NCI-H748 (cell line): ENCODE results near the gene RPS19BP1.
A peak's percentile ranks its signal among the peaks of the same experiment; 100 is the strongest.
"Not testable (repeated sequence)": the region's sequence is repeated elsewhere in the genome, so short reads cannot be mapped to it uniquely, and the experiment has no call there.

Experiments used
- DNase-seq: peaks from one replicate; lab custom pipeline; 2025; ENCODE audit not compliant: unreplicated experiment; lab: John Stamatoyannopoulos, UW

Gene RPS19BP1

GRCh38 chr22:39514373-39514973, 18.1 kb downstream of the RPS19BP1 start:
- DNase-seq: peak; percentile 12

GRCh38 chr22:39513791-39514190, 18.8 kb downstream of the RPS19BP1 start:
- DNase-seq: no peak

GRCh38 chr22:39512026-39512425, 20.5 kb downstream of the RPS19BP1 start:
- DNase-seq: no peak

- no peak for DNase-seq
Measured at GRCh38 chr22:39511226-39511625, 21.3 kb downstream of the RPS19BP1 start.

GRCh38 chr22:39510529-39511149, 21.9 kb downstream of the RPS19BP1 start:
- DNase-seq: no peak

DNA sequence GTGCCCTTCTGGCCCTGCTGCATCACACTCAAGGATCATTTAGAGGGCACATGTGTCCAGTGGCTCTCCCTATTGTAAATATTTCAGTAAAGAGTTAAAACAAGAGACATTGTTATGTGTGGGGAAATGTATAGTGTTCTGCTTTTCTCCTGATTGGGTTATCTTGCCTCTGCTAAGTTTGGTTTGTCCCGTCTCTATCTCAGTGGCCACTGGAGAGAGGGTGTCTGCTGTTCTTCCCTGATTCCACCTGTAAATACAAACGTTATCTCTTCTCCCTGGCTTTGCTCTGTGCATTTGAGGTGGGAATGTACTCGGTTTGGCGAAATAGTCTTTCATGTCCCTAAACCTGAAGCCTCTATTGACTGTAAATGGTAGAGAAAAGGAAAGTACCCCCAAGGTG, 24.2 kb downstream of the RPS19BP1 start:
- no peak for DNase-seq

GRCh38 chr22:39507021-39507420, 25.5 kb downstream of the RPS19BP1 start:
- not testable (repeated sequence) for DNase-seq

GRCh38 chr22:39504071-39504470, 28.5 kb downstream of the RPS19BP1 start:
- no peak for DNase-seq

- DNase-seq: no peak
Measured at GRCh38 chr22:39503630-39504029, 28.9 kb downstream of the RPS19BP1 start.

DNA sequence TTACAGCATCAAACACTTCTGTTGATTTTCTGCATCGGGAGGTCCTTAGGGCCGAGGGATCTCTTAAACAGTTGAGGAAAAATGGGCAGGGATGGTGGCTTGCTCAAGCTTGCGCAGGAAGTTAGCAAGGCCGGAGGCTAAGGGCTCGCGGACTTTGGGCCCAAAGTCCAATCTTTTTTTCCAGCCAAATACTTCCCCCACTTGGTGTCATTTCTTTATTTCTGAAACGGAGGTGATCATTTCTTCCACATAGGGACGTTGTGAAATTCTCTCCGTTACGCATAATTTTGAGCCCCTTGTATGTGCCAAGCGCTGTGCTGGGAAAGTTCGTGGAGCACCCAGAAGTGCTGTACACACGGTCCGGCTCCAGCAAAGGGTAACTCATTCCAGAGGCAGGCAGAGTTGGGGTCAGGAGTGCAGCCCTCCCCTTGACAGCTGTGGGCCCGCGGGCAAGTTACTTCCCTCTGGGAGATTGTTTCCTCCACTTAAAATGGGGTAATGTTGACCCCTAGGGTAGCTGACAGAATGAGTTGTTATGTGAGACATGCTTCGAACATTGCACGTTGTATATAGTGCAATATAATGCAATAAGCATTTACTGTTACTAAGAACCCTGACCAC, 29.6 kb downstream of the RPS19BP1 start:
- DNase-seq: no peak

- peak; percentile 93 for DNase-seq
Measured at GRCh38 chr22:39502109-39502788, 30.3 kb downstream of the RPS19BP1 start, which contains the start of gene MIEF1. Gene MIEF1, plus strand, starts transcription at chr22:39502290. Its CDS starts 9,005 bp downstream, at chr22:39511295.

DNA sequence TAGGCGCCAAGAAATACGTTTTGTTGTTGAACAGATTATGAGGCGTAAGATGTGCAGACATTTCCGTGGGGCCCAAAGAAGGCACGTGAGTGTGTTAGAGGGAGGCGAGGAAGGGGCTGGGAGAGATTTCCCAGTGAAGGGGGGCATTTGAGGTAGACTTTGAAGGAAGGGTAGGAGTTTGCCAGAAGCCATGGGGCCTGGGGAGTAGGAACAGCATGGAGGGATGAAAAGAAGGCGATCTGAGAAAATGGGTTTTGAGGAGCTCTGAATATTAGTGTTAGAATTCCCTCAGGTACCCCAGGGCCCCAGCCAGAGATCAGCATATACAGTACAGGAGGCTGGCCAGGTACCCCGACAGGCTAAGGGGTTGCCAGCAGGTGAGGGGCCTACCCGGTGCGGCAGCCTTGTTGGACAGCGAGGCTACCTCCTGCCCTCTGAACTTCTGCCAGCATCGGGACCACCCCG, 30.9 kb downstream of the RPS19BP1 start:
- no peak for DNase-seq

- DNase-seq: no peak
Measured at GRCh38 chr22:39500101-39500500, 32.4 kb downstream of the RPS19BP1 start.

GRCh38 chr22:39498802-39499201, 33.7 kb downstream of the RPS19BP1 start:
- DNase-seq: no peak

DNA sequence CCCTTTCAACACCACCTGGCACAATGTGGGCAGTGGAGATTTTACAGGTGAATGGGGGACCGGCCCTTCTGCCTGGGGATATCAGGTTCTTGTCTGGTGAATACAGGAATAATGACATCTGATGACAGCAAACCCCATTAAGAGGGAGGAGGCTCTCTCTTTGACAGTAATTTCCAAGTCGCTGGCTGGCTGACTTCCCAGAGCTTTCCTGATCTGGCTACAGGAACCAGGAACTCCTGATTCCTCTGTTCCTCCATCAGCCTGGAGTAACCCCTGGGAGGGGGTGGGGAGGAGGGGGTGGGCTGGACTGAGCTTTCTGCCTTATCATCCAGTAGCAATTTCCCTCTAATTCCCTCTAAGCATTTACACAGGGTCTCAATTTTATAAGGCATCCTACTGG, 34.2 kb downstream of the RPS19BP1 start:
- peak; percentile 60 for DNase-seq

- no peak for DNase-seq
Measured at GRCh38 chr22:39497429-39497828, 35.1 kb downstream of the RPS19BP1 start.

- peak; percentile 57 for DNase-seq
Measured at GRCh38 chr22:39496131-39496838, 36.3 kb downstream of the RPS19BP1 start.

DNA sequence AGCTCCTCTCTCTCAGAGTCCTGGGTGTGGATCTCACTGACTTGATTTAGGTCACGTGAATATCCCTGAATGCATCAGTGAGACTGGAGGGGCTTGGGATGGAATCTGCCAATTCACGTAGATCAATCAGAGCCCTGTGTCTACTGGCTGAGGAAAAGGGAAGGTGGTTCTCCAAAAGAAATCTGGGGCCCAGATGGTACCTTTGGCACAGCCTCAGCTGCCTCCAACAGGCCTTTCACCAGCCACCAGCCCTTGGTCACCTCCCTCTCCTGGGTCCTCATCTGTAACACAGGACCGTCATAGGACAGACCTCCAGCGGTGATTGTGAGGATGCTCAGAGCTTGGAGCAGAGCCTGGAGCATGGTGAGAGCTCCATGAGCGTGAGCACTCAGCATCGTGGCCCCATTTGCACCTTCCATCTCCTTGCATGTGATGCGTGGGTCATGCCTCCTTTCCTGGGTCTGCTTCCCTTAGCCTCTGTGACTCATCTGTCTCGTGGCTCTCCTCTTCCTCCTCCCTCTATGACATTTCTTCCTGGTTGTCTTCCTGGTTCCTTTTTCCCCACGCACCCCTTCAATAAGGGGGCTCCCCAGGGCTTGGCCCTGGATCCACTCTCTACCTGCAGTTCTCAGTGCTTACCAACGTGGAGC, 38.0 kb downstream of the RPS19BP1 start:
- DNase-seq: no peak

- DNase-seq: no peak
Measured at GRCh38 chr22:39493759-39494158, 38.8 kb downstream of the RPS19BP1 start.

GRCh38 chr22:39492186-39492585, 40.4 kb downstream of the RPS19BP1 start:
- DNase-seq: no peak

DNA sequence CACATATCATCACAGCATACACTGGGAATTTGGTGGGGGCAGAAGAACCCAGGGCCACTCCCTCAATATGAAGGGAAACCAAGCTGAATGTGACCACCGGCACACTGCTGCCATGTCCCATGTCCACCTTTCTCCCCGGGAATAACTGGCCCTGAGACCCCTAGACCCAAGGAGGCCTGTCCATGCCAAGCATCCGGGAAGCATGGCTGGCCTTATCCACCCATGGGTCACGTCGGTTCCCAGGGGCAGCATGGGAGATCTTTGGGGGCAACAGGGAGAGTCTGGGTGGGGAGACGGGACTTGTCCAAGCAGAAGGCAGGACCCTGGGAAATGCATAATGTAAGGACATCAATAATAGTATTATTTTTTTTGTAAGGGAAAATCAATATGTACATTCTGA, 40.9 kb downstream of the RPS19BP1 start:
- no peak for DNase-seq
